Measurements from ENCODE around the gene MEIKIN.

DNA sequence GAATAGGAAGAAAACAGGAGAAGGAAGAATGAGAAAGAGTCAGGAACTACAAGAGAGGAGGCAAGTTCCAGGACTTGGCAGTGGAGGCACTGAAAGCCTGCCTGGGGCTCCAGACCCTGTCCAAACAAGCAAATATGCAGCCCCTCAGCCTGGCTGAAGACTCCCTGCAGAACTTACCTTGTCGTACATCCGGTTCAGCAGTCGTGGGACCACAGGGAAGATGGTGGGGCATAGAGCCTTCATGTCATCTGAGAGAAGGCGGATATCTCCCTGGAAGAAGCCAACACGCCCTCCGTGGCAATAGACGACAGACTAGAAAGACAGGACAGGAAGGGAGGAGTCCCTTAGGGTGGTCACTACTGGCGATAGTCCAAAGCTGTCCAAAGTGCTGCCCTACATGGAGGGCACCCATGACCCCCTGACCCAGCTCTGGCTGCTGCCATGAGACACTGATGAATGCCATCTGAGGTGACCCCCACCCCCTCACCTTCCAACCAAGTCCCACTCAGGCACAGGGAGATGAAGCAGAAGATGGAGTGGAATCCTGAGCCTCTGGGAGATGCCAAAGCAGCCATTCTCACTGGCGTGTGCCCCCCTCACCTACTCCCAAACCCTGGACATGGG, 27.7 kb upstream of the MEIKIN start:
- TF ChIP-seq NFRKB (IDR thresholded peaks at IDR 0.05) (no peak), BHLHE40 (IDR thresholded peaks at IDR 0.05; ENCODE audit: borderline replicate concordance) (no peak), HDGF (IDR thresholded peaks at IDR 0.05; ENCODE audit: borderline replicate concordance) (no peak), LEF1 (IDR thresholded peaks at IDR 0.05; ENCODE audit: borderline replicate concordance) (no peak), FOXK2 (IDR thresholded peaks at IDR 0.05) (no peak), FOXM1 (IDR thresholded peaks at IDR 0.05; ENCODE audit: borderline replicate concordance) (no peak), ARNT (IDR thresholded peaks at IDR 0.05) (no peak), ZNF384 (IDR thresholded peaks at IDR 0.05) (no peak), ELF4 (IDR thresholded peaks at IDR 0.05) (no peak), SUZ12 (IDR thresholded peaks at IDR 0.05) (no peak)

Measured in HEK293T (cell line).